ENCODE measurements around the gene SEZ6L. TPM values are rescaled to one million over a fixed set of nuclear protein-coding genes. Genes with fewer than 3 reads are reported as not detected.

SEZ6L gene
- total RNA-seq, 1 donor from 2014 or later, result 0.32 TPM

- intact Hi-C loops (cut with DNase I), result no loop called here
- Histone ChIP-seq H3K27ac (no peak overlapping the region), H3K27me3 (peaks cover 5% of the 10 kb centered on the region), H3K4me3 (no peak overlapping the region), H3K9me3 (no peaks in the 10 kb centered on the region), H3K36me3 (no peaks in the 10 kb centered on the region), H3K4me1 (no peaks in the 10 kb centered on the region)
- DNase-seq (no peak), ATAC-seq (no peak)
- no peak for TF ChIP-seq CTCF (IDR thresholded peaks at IDR 0.05)
These were observed 152.2 kb downstream of the SEZ6L start for GRCh38 chr22:26321469-26321913.

- Histone ChIP-seq H3K9me3 (no peaks in the 10 kb centered on the region), H3K27ac (no peak overlapping the region), H3K4me1 (no peaks in the 10 kb centered on the region), H3K36me3 (no peaks in the 10 kb centered on the region), H3K27me3 (peaks cover 5% of the 10 kb centered on the region), H3K4me3 (no peak overlapping the region)
- no peak for TF ChIP-seq CTCF (IDR thresholded peaks at IDR 0.05)
- DNase-seq (no peak), ATAC-seq (no peak)
- intact Hi-C loops (cut with DNase I), result no loop called here
These were observed 153.1 kb downstream of the SEZ6L start for GRCh38 chr22:26322179-26322905.

- ATAC-seq (no peak), DNase-seq (no peak)
- Histone ChIP-seq H3K4me1 (no peaks in the 10 kb centered on the region), H3K4me3 (no peak overlapping the region), H3K36me3 (no peaks in the 10 kb centered on the region), H3K27ac (no peak overlapping the region), H3K27me3 (peaks cover 5% of the 10 kb centered on the region), H3K9me3 (no peaks in the 10 kb centered on the region)
- no peak for TF ChIP-seq CTCF (IDR thresholded peaks at IDR 0.05)
- intact Hi-C loops (cut with DNase I), result no loop called here
These were observed 153.8 kb downstream of the SEZ6L start for GRCh38 chr22:26323013-26323412.

GRCh38 chr22:26324150-26324549 lies 154.9 kb downstream of the SEZ6L start:
- Histone ChIP-seq H3K9me3 (no peaks in the 10 kb centered on the region), H3K27ac (no peak overlapping the region), H3K4me1 (no peaks in the 10 kb centered on the region), H3K36me3 (no peaks in the 10 kb centered on the region), H3K27me3 (peaks cover 5% of the 10 kb centered on the region), H3K4me3 (no peak overlapping the region)
- no peak for ATAC-seq
- DNase-seq, result no peak
- intact Hi-C loops (cut with DNase I), result no loop called here
- no peak for TF ChIP-seq CTCF (IDR thresholded peaks at IDR 0.05)

GRCh38 chr22:26325641-26326040 lies 156.4 kb downstream of the SEZ6L start:
- no peak for TF ChIP-seq CTCF (IDR thresholded peaks at IDR 0.05)
- intact Hi-C loops (cut with DNase I), result no loop called here
- H3K9me3 ChIP-seq, result no peaks in the 10 kb centered on the region
- no peak overlapping the region for H3K27ac ChIP-seq
- H3K4me3 ChIP-seq, result no peak overlapping the region
- ATAC-seq (no peak), DNase-seq (no peak)
- no peaks in the 10 kb centered on the region for H3K36me3 ChIP-seq
- peaks cover 5% of the 10 kb centered on the region for H3K27me3 ChIP-seq
- H3K4me1 ChIP-seq, result no peaks in the 10 kb centered on the region

All from upper lobe of right lung (tissue), 1 donor.